GM21576 (cell line): ENCODE data around the gene HHAT.

Experiments
- ATAC-seq: cut with Tn5 transposase; IDR thresholded peaks from one replicate; pipeline ENCODE4 v1.9.1; 2021; ENCODE audit warnings: mild to moderate bottlenecking, moderate library complexity; ENCODE audit not compliant: unreplicated experiment

Gene HHAT

GRCh38 chr1:210477328-210477924 is 148.7 kb downstream of the HHAT start:
- ATAC-seq: no peak

DNA sequence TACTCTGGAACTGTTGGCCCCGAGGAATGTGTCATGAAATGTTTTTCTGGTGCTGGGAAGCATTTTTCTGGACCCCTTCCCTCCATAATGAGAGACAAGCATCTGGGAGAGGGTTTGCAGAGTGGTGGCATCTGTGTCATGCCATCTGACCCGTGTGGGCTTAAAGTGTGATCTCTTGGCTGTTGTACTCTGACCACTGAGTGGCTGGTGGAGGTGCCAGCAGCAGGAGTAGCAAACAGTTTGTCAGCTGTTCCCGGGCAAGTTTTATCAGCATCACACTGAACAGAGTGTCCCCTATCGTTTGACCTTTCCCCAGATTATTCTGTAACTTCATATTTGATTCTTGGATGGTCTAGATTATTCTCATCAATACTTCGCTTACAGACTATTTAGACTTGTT is 150.1 kb downstream of the HHAT start:
- no peak for ATAC-seq

GRCh38 chr1:210482491-210482890 is 153.8 kb downstream of the HHAT start:
- no peak for ATAC-seq

- no peak for ATAC-seq
Measured at GRCh38 chr1:210482945-210483617, 154.4 kb downstream of the HHAT start.

DNA sequence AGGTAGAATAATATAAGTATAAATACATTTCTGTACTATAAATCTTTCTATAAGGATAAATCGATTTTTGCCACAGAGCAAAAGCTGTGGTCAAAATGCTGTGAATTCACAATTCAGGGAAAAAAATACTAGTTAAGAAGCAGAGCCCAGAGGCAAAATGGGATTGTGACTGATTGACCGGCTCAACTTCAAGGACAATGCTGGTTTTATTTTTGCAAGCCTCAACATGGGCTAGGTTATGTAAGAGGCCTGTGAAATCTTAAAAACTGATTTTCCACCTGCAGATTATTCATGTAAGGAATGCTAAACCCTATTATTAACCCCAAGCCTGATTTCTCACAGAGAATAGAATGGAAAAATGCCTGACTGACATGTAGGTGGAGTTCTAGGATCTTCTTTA is 155.1 kb downstream of the HHAT start:
- no peak for ATAC-seq

- no peak for ATAC-seq
Measured at GRCh38 chr1:210487021-210487420, 158.3 kb downstream of the HHAT start.

DNA sequence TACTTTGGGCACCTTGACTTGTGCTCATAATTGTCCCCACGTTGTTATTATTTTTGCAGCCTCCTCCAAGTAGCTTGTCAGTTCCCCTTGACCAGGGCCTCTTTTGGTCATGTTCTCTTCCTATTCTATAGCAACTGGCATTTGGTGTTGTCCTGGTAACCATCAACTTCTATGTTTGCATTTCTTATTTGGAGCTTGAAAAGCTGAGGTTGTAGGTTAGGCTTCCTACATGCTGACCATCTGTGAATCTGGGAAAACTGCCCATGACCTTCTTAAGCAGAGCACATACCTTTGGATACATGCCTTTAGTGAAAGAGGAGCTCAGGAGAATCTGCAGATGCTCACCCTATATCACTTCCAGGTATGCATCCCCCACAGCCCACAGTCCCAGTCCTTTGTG is 160.8 kb downstream of the HHAT start:
- ATAC-seq: no peak

DNA sequence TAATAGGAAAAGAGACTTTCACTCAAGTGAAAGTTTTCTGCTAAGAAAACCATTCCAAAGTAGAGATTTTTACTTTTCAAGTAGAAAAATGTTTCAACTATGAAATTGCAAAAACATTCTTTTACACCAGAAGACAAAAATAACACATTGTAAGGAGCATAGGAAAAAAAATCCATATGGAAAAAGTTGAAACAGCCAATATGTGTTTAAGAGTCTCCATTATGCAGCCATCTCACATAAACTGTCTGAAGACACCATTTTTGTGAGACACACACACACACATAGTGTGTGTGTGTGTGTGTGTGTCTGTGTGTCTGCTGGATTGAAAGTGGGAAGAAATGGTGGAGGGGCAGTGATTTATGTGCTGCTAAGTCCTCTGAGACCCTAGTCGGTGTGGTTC is 162.1 kb downstream of the HHAT start:
- no peak for ATAC-seq

GRCh38 chr1:210496063-210496462 is 167.4 kb downstream of the HHAT start:
- no peak for ATAC-seq

DNA sequence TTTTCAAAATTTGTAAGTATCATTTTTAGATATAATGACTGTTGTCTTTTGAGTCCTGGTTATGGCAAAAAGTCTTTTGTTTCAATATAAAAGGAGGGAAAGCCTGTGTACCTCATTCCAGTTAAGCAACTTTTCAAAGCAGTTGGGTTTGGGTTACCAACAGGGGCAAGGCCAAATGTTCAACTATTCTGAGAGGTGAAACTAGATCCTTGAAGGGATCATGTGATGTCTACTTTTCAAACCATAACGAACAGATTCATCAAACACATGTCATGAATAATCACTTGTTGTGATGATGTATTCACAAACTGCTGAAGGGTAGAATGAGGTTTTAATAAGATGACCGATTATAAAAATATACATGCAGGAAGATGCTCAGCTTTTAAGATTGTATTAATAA is 171.3 kb downstream of the HHAT start:
- no peak for ATAC-seq

- ATAC-seq: no peak
Measured at GRCh38 chr1:210500831-210501230, 172.1 kb downstream of the HHAT start.

GRCh38 chr1:210504286-210504685 is 175.6 kb downstream of the HHAT start:
- ATAC-seq: no peak

DNA sequence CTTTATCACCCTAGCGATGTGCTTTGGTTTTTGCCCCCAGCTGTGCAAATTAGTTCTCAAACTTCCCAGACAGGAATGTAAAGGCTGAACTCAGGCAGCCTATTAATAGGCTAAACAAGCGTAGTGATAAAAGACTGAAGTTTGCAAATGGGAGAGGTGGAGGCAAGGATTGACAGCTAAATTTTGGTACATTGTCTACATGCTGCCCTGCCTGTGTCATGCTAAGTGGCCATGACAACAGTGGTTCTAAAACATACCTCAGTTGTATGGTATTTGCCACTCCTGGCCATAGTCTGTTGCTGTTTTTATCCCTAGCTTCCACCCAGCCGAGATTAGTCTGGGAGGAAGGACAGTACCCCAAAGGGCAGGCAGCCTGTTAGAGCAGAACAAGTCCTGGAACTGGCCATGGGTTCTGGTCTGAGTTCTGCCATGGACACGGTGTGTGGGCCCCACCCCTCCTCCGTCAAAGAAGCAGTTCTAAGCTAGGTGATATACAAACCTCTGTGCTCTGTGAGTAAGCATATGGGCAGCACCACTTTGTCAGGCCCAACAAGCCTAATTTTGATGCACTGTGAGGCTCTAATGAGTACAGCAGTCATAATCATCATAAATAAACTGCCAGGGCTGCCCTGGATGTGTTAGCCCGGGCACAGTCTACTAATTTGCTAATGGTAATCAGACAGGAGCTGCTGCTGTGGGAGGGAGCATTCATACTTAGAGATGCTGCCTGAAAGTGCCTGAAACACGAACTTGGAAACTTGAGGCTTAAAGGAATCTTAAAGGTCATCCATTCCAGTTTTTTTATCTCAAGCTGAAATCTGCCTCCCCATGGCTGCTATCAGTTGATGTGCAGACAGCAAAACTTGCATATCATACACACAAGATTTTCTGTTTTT is 177.1 kb downstream of the HHAT start:
- no peak for ATAC-seq

GRCh38 chr1:210506689-210507088 is 178.0 kb downstream of the HHAT start:
- ATAC-seq: no peak

DNA sequence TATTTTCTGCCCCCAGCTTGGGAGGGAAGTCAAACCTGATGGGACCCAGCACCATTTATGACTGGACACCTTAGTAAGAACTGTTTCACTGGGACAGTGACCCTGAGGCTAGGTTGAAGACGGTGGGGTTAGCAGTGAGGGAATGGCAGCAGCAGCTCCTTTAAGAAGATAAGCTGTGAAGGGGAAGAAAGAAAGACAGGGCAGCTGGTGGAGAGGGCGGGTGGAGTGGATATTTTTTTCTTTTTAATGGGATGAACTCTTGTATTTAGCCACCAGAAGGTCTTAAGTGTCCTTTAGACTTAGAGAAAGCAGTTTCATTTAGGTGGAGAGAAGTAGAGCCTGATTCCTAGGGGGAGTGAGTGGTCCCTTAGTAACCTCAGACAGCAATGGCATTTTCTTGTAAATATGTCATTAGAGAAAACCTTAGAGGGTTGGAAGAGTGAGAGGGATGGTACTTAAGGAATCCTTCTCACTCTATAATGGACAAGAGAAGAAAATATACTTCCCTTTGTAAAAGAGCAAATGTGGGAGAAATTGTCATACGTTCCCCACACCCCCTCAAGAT is 187.5 kb downstream of the HHAT start:
- no peak for ATAC-seq

DNA sequence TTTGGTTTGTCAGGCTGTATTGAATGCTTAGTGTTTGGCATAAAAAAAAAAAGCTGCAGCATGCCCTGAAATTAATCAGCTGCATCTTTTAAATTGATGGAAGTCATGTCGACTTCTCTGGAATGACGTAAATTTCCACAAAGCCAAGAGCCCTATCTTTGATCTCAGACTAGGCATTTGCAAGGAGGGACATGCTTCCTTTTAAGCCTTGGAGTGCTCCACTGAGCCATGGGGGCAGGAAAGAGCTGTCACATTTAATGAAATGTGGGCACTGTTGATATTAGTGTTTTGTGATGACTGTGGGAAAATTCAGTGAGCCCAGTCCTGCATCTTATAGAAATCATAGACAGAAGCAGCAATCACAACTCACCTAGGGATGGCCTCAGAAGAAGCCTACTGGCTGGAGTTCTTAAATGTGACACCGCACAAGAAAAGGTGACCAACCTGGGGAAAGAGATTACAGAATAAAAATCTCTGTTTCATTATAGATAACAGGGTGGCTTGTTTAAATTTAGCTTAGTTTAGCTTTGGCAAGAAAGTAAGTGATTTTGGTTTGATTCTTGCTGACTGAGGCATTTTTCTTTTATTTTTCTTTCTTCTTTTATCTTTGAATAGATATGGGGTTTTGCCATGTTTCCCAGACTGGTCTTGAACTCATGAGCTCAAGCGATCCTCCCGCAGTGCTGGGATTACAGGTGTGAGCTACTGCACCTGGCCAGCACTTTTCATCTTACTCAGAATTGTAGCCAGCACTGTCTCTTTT is 188.2 kb downstream of the HHAT start:
- no peak for ATAC-seq

- ATAC-seq: no peak
Measured at GRCh38 chr1:210523830-210524229, 195.1 kb downstream of the HHAT start.

DNA sequence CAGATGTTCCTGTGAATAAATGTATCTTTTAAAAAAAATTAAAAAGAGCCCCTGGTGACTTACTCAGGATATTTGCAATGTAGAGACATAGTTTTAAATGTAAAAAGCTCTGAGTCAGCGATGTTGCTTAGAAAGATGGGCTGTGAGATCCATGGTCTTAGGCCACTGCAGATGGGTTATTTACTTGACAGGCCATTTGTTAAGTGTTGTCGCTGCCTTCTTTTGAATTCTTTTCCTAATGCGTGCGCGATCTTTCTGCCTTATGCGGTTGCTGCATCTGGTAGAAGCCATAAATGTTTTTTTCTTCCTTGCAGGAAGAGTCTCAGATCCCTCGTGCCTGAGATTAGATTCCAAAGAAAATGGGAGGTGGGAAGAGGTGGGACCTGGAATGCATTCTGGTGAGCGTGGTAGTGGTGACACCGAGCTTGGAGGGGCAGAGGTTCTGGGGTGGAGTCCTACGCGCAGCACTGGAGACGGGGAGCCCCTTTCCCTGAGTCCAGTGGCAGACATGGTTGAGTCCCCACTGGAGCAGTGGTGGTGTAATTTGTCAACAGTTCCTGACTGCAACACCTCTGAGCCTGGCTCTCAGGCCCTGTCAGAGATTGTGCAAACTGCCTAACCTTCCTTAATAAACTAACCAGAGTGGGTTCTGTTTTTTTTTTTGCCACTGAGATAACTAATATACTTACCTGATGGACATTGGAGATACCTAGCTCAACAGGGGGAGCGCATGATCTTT is 197.2 kb downstream of the HHAT start:
- no peak for ATAC-seq

GRCh38 chr1:210527091-210527490 is 198.4 kb downstream of the HHAT start:
- ATAC-seq: no peak
